BJ (cell line): Measurements from ENCODE around the gene PSTPIP1. TPM values are rescaled to one million over a fixed set of nuclear protein-coding genes. Genes with fewer than 3 reads are reported as not detected.

ENCODE experiments used
- CTCF ChIA-PET: fragments of 350-600 bp; formaldehyde crosslinking; extraction: SDS; loops from one replicate; lab custom pipeline; 2021; ENCODE audit warnings: antibody characterized with exemption, inconsistent platforms; lab: Yijun Ruan, JAX
- POLR2A ChIA-PET: fragments of 300-600 bp; sonication (Branson Sonifier 250); formaldehyde crosslinking; extraction: SDS; loops from one replicate; lab custom pipeline; 2021; ENCODE audit warnings: antibody characterized with exemption; lab: Charles Lee
- DNase-seq: peaks from one replicate; pipeline ENCODE4 v3.0.0-alpha.2; 2011; ENCODE audit warnings: low read depth
- H3K27me3 ChIP-seq: 2 replicates; pipeline ENCODE4 v1.6.0; 2011; ENCODE audit warnings: low read length; ENCODE audit not compliant: control insufficient read depth, insufficient read depth
- H3K36me3 ChIP-seq: 2 replicates; pipeline ENCODE4 v1.5.1; 2011; ENCODE audit warnings: low read length; ENCODE audit not compliant: control insufficient read depth, insufficient read depth
- H3K4me3 ChIP-seq: 2 replicates; pipeline ENCODE4 v1.5.1; 2011; ENCODE audit warnings: low read depth, mild to moderate bottlenecking, control low read depth, low read length
- CTCF ChIP-seq: IDR thresholded peaks from 2 replicates; pipeline ENCODE4 v1.5.1; 2011; ENCODE audit warnings: low read depth, mild to moderate bottlenecking, control low read depth, inconsistent platforms, low read length, moderate library complexity; ENCODE audit not compliant: insufficient read depth
- polyA plus RNA-seq: library from polyadenylated mRNA; depleted of rRNA; stranded (reverse); fragments of >200 nt; gene quantifications from 2 replicates; pipeline ENCODE4 v1.2.3, GENCODE V29; 2011

The PSTPIP1 gene
- polyA plus RNA-seq, 1 experiment, result not detected

DNA sequence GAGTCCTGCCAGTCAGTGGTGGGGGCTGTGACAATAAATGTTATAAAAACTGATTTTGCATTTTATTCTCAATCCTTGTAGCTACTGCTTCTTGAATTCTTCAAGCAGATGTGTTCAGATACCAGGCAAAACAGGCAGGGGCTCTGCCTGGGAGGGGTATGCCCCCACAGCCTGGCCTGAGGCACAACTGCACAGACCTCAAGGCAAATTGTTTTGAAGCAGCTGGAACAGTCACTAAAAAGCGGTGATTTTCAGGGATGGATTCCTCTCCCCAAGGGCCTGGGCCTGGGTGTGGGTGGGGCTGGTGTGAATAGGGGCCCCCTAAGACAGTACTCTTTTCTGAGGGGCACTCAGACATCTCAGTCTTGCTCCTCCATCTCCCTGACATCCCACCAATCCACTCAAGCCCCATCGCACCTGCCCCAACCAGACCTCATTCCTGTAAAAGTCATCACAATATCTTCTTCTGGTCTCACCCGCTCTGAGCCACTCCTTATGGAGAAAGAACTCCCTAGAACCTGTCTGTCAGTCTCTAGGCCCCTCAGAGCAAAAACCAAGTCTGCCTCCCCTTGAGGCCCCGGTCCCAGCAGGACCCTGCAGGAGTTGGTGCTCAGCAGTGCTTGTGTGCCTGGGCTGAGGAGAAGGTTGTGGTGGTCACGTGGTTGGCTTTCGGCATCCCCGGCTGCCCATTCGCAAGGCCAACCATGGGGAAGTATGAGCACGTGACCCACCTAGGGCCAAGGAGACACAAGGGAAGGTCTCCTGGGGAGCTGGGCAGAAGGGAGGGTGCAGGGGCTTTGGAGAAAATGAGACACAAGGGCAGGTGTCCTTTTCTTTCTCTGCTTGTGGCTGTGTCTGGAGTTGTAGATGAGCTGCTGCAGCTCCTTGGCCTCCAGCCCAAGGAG is 2.9 kb upstream of the PSTPIP1 start:
- ChIA-PET CTCF (interaction anchor here (0.6 to 1.1 kb wide), 2 partner anchors 25 to 551 kb away, joined by 3 to 4 read pairs; no protein-coding TSS in a partner anchor), POLR2A (no interaction called here)
- TF ChIP-seq CTCF, result no peak
- no peak for DNase-seq
- H3K27me3 ChIP-seq, result peaks cover 7% of the 10 kb centered on the region
- H3K36me3 ChIP-seq, result no peaks in the 10 kb centered on the region
- H3K4me3 ChIP-seq, result no peak overlapping the region

GRCh38 chr15:76993114-76993725 is 1.7 kb upstream of the PSTPIP1 start:
- POLR2A ChIA-PET, result no interaction called here
- peaks cover 7% of the 10 kb centered on the region for H3K27me3 ChIP-seq
- H3K4me3 ChIP-seq, result no peak overlapping the region
- H3K36me3 ChIP-seq, result no peaks in the 10 kb centered on the region
- CTCF ChIA-PET, result interaction anchor here (0.6 kb wide), 1 partner anchor 26 kb away, joined by 3 read pairs; no protein-coding TSS in a partner anchor
- TF ChIP-seq CTCF, result no peak
- no peak for DNase-seq

DNA sequence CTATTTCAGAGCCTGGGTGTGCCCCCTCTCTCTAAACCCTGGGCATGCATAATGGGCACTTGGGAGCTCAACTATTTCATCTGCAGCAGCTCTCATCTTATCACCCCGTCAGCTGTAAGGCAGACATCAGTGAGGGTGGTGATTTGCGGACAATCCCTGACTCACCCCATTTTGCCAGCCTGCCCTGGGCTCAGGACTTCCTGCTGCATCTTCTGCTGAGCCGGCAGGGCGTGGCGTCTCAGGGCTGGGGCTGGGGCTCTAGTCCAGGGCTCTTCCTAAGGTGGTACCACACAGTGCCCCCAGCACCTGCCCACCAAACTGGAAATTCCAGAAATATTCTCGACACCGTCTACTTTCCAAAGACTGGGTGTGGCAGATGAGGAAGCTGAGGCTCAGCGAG is 925 bp upstream of the PSTPIP1 start:
- H3K36me3 ChIP-seq, result no peaks in the 10 kb centered on the region
- peaks cover 7% of the 10 kb centered on the region for H3K27me3 ChIP-seq
- CTCF ChIA-PET, result no interaction called here
- no peak for DNase-seq
- TF ChIP-seq CTCF, result no peak
- POLR2A ChIA-PET, result no interaction called here
- no peak overlapping the region for H3K4me3 ChIP-seq

GRCh38 chr15:76994496-76994895 is 430 bp upstream of the PSTPIP1 start:
- no peak for TF ChIP-seq CTCF
- Histone ChIP-seq H3K36me3 (no peaks in the 10 kb centered on the region), H3K4me3 (no peak overlapping the region), H3K27me3 (peaks cover 7% of the 10 kb centered on the region; the same call in 1 of the 2 replicates)
- DNase-seq, result no peak
- POLR2A ChIA-PET, result no interaction called here
- CTCF ChIA-PET, result interaction anchor here (1.0 kb wide), 1 partner anchor 174 kb away, joined by 3 read pairs; no protein-coding TSS in a partner anchor

DNA sequence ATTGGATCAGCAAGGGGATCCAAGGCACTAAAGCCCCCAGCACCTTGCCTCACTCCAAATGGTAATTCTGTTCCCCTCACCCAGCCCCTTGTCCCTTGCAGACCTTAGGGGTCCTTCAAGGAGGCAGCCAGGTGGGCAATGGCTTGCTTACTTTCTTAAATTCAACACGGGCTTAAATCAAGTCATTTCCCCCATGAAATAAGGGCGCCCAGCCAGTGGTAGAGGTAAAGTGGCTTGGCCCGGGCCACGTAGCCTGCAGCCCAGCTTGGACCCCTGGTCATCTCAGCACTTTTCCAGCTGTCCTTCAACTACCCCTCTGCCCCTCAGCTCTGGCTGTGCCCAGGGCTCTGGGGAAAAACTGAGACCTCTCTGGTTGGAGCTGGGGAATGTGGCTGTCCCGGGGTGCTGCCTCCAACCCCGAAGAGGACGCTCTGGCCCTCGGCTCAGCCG is 1.2 kb downstream of the PSTPIP1 start:
- H3K36me3 ChIP-seq, result no peaks in the 10 kb centered on the region
- H3K4me3 ChIP-seq, result no peak overlapping the region
- POLR2A ChIA-PET, result no interaction called here
- no peak for TF ChIP-seq CTCF
- H3K27me3 ChIP-seq, result 0 out of 2 replicates have a peak, but pooled peaks cover 3% of the 10 kb centered on the region
- DNase-seq, result no peak
- CTCF ChIA-PET, result interaction anchor here (0.7 to 2.3 kb wide), 3 partner anchors 8 to 768 kb away, joined by 3 to 4 read pairs (median 3); no protein-coding TSS in a partner anchor
